ENCODE results near the gene NPIPA2. TPM values are rescaled to one million over a fixed set of nuclear protein-coding genes. Genes with fewer than 3 reads are reported as not detected.
"Not testable (repeated sequence)": the region's sequence is repeated elsewhere in the genome, so short reads cannot be mapped to it uniquely, and the experiment has no call there.

The NPIPA2 gene
- total RNA-seq (2014; rRNA removed; shearing (Covaris generic)): not detected in 2 replicates
- 0.19 and 1.3 TPM in 2 replicates for polyA plus RNA-seq (2015; cell fraction: cytosol; rRNA removed)
- polyA plus RNA-seq (2015; cell fraction: nucleus; rRNA removed): 0.83 and 2.6 TPM in 2 replicates

- not testable (repeated sequence) for DNase-seq (ENCODE audit: low read depth)
Measured at GRCh38 chr16:14742273-14743128, at the start of gene NPIPA2. Gene NPIPA2, plus strand, starts transcription at chr16:14742533. Its CDS starts 5,533 bp downstream, at chr16:14748066.

DNA sequence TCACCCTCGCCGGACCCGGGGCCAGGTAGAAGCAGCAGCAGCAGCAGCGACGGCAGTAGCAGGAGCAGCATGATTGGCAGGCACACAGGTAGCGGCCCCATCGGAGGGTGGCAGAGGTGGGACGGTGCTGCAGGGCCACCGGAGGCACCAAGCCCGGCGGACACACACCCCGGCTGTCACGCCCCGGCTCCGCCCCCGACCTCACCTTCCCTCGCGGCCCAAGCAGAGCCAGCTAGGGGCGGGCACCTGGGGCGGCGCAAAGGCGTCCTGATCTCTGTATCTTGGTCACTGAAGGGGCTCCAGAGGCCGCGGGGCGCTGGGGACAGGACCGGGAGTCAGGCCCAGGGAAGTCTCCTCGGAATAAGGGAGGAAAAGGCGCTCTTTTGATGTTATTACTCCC, 48.2 kb upstream of the NPIPA2 start, which contains the start of gene PLA2G10:
Gene PLA2G10, minus strand, starts transcription at position 180 of the 400 bp plus-strand sequence. Its CDS starts 79 bp downstream, at position 101.
- DNase-seq (ENCODE audit: low read depth): not testable (repeated sequence)

DNA sequence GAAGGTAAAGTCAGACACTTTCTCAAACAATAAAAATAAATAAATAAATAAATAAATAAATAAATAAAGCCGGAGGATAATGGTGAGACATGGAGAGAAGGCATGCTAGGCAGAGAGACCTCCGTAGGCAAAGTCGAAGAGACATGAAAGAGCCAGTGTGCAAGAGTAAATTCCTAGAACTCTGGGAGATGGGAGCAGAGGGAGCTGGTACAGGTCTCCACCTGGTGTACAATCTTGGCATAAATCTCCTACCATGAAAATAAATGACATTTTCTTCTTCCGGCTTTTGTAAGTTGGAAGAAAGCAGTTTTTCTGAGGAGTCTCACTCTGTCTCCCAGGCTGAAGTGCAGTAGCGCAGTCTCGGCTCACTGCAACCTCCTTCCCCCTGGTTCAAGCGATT, 40.5 kb upstream of the NPIPA2 start:
- DNase-seq (ENCODE audit: low read depth): not testable (repeated sequence)

DNA sequence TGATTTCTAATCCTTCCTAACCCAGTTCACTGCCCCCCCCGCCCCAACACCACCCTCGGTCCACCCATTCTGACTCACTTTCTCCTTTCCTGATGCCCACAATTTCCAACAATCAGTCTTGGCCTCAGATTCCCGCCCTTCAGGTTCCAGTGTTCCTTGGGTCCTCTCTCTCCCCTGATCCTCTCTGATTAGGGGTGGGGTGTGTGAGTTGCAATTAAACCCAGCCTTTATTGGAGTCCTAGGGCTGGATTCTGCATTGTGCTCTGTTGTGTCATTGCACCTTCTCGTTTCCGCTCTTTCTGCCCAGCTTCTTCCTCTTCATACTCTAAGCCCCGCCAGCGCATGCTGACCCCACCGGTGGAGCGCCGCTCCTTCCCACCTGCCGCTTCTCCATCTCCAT, 39.7 kb upstream of the NPIPA2 start:
- not testable (repeated sequence) for DNase-seq (ENCODE audit: low read depth)

DNA sequence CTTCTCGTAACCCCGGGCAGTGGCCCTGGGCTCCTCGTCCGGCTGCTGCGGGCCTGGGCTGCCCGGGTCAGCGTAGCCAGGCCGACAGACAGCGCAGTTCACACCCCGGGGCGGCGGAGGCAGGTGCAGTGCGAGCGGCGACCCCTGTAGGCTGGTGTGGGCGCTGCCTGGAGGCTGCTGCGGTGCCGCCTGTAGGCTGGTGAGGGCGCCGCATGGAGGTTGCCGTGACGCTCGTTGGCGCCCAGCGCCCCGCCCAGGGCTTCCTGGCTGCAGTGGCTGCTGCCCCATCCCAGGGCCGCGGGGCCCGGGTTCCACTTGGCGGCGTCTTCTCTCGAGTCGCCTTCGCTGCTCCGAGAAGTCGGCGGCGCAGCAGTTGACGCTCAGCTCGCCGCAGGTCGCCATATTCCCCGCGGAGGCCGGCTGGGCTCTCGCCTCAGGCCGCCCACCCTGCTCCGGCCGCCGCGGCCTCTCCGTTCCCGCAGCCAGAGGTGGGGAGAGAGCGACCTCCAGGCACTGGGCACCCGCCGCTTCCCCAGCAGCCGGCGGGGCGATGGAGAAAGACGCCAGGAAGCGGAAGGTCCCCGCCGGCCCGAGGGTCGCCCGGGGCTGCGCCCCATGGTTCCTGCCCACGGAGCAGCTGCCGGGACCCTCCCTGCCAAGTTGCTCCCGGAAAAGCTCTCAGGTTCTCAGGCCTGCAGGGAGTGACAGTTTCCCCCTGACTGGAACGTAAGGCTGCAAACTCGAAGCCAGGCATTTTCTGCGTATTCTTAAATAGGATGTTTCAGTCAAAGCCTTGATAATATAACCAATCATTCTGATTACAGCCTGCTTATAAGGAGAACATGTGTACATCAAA, 38.9 kb upstream of the NPIPA2 start, which contains the start of gene NPIPA3:
Gene NPIPA3, plus strand, starts transcription at position 256 of the 856 bp plus-strand sequence. CDS start 5,533 bp downstream, outside the sequence.
- DNase-seq (ENCODE audit: low read depth): not testable (repeated sequence)

DNA sequence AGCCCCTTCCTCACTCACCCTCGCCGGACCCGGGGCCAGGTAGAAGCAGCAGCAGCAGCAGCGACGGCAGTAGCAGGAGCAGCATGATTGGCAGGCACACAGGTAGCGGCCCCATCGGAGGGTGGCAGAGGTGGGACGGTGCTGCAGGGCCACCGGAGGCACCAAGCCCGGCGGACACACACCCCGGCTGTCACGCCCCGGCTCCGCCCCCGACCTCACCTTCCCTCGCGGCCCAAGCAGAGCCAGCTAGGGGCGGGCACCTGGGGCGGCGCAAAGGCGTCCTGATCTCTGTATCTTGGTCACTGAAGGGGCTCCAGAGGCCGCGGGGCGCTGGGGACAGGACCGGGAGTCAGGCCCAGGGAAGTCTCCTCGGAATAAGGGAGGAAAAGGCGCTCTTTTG, 9.1 kb upstream of the NPIPA2 start:
- not testable (repeated sequence) for DNase-seq (ENCODE audit: low read depth)

DNA sequence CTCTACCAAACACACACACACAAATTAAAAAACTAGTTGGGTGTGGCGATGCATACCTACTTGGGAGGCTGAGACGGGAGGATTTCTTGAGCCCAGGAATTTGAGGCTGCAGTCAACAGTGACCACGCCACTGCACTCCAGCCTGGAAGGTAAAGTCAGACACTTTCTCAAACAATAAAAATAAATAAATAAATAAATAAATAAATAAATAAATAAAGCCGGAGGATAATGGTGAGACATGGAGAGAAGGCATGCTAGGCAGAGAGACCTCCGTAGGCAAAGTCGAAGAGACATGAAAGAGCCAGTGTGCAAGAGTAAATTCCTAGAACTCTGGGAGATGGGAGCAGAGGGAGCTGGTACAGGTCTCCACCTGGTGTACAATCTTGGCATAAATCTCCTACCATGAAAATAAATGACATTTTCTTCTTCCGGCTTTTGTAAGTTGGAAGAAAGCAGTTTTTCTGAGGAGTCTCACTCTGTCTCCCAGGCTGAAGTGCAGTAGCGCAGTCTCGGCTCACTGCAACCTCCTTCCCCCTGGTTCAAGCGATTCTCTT, 1.4 kb upstream of the NPIPA2 start:
- DNase-seq (ENCODE audit: low read depth): not testable (repeated sequence)

DNA sequence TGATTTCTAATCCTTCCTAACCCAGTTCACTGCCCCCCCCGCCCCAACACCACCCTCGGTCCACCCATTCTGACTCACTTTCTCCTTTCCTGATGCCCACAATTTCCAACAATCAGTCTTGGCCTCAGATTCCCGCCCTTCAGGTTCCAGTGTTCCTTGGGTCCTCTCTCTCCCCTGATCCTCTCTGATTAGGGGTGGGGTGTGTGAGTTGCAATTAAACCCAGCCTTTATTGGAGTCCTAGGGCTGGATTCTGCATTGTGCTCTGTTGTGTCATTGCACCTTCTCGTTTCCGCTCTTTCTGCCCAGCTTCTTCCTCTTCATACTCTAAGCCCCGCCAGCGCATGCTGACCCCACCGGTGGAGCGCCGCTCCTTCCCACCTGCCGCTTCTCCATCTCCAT, 539 bp upstream of the NPIPA2 start:
- DNase-seq (ENCODE audit: low read depth): not testable (repeated sequence)

DNA sequence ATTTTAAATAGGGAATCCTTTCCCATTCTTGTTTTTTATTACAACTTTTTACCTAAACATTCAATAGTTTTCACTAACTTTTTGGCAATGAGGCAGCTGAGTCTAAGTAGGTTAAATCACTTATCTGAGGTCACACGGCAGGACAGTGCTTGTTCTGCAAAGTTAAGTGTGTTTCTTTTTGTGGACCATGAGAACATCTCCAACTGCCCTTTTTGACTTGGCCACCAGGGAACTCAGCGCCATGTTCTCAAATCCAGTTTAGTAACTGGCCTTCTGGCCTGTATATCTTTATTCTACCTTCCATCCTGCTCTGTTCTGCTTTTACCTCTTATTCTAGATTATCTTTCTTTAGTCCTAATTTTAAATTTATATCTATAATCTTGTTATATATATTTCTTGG, 31.3 kb downstream of the NPIPA2 start:
- DNase-seq (ENCODE audit: low read depth): not testable (repeated sequence)

DNA sequence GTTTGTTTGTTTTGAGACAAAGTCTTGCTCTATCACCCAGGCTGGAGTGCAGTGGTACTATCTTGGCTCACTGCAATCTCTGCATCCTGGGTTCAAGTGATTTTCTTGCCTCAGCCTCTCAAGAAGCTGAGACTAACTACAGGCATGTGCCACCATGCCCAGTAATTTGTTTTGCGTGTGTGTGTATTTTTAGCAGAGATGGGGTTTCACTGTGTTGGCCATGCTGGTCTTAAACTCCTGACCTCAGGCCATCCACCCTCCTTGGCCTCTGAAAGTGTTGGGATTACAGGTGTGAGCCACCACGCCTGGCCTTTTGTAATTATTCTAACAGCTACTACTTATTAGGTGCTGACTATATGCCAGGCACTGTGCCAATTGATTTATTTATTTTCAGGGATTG, 33.3 kb downstream of the NPIPA2 start:
- not testable (repeated sequence) for DNase-seq (ENCODE audit: low read depth)

GRCh38 chr16:14776763-14777162, 34.4 kb downstream of the NPIPA2 start:
- not testable (repeated sequence) for DNase-seq (ENCODE audit: low read depth)

DNA sequence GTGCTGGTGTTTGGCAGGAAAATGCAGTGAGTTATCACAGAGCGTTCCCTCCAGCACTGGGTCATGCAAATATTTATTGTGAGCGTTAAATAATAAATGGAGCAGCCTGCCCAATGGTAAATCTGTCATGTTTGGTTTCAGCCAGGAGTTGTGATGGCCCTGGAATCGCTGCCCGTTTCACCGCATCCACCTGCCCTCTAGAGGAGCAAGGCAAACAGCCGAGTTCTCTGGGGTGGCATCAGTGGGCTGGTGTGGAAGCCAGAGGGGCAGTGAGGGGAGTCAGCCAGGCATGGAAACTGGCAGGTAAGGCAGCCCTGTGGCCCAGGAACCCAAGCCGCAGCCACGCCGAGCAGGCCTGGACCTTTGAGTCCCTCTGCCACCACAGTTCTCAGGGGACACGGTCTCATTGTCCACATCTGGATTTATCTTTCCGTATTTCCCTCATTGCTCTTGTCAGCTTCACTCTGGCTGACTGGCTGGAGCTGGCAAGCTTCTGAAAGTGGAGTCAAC, 37.1 kb downstream of the NPIPA2 start:
- DNase-seq (ENCODE audit: low read depth): not testable (repeated sequence)

DNA sequence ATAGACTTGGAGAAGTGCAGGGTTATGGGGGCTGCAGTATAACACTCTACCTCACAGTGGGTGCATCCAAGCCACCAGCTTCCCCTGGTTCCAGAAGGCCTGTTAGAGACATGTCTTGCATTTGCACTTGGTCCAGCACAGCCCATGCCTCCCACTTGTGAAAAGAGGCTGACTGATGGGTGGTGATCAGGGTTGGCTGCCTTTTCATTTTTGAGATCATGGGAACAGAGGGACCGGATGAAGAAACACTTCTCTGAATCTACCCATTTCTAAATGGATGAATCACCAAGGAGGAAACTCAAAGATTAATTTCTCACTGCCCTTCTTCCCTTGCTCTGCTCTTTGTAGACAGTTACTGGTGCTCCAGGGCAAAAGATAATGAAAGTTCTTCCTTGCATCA, 43.8 kb downstream of the NPIPA2 start:
- DNase-seq (ENCODE audit: low read depth): not testable (repeated sequence)

DNA sequence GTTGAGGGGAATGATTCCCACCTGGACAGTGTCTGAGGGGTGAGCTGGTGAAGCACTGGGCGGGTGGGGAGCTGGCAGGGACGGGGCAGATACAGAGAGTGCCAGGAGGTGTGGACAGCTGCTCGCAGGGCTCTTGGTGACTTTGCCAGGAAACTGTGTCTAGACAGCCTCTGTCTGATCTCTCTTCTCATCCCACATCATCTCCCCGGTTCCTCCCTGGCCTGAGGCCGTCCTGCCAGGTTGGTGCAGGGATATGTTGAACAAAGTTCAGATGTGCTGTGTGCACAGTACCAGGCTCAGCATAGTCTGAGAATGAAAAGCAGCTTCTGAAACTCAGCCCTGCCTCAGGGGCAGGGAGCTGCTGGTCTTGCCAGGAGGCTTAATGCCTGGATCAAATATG, 47.2 kb downstream of the NPIPA2 start:
- not testable (repeated sequence) for DNase-seq (ENCODE audit: low read depth)

DNA sequence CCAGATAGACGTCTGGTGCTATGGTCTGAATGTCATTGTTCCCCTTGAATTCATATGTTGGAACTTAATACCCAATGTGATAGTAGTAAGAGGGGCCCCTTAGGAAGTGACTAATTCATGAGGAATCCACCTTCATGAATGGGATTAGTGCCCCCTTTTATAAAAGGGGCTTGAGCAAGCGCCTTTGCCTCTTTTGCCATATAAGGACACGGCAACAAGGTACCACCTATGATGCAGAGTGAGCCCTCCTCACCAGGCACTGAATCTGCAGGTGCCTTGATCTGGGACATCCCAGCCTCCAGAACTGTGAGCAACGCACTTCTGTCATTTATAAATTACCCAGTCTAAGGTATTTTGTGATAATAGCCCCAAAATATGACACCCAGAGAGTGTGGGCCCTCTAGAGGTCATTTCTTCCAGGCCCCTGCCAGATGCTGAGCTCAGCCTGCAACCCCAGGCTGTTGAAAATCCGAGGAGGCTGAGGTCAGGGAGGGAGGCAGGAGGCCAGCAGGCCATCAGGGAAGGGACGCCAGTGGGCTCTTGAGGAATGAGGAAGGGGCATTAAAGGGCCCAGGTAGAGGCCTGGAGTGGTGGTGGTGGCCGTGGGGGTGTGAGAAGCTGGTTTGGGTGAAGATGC, 48.1 kb downstream of the NPIPA2 start:
- DNase-seq (ENCODE audit: low read depth): not testable (repeated sequence)

GRCh38 chr16:14792914-14793313, 50.6 kb downstream of the NPIPA2 start:
- not testable (repeated sequence) for DNase-seq (ENCODE audit: low read depth)

- DNase-seq (ENCODE audit: low read depth): not testable (repeated sequence)
Measured at GRCh38 chr16:14797558-14797957, 55.2 kb downstream of the NPIPA2 start.

GRCh38 chr16:14803577-14803976, 61.2 kb downstream of the NPIPA2 start:
- DNase-seq (ENCODE audit: low read depth): not testable (repeated sequence)

- not testable (repeated sequence) for DNase-seq (ENCODE audit: low read depth)
Measured at GRCh38 chr16:14807184-14807678, 64.9 kb downstream of the NPIPA2 start.

GRCh38 chr16:14813890-14814289, 71.6 kb downstream of the NPIPA2 start:
- DNase-seq (ENCODE audit: low read depth): not testable (repeated sequence)
